GM21619 (cell line): ENCODE results near the gene ZC3H14.
A peak's percentile ranks its signal among the peaks of the same experiment; 100 is the strongest.

Source experiments
- ATAC-seq: cut with Tn5 transposase; IDR thresholded peaks from one replicate; pipeline ENCODE4 v1.9.1; 2021; ENCODE audit not compliant: unreplicated experiment

ZC3H14 gene

DNA sequence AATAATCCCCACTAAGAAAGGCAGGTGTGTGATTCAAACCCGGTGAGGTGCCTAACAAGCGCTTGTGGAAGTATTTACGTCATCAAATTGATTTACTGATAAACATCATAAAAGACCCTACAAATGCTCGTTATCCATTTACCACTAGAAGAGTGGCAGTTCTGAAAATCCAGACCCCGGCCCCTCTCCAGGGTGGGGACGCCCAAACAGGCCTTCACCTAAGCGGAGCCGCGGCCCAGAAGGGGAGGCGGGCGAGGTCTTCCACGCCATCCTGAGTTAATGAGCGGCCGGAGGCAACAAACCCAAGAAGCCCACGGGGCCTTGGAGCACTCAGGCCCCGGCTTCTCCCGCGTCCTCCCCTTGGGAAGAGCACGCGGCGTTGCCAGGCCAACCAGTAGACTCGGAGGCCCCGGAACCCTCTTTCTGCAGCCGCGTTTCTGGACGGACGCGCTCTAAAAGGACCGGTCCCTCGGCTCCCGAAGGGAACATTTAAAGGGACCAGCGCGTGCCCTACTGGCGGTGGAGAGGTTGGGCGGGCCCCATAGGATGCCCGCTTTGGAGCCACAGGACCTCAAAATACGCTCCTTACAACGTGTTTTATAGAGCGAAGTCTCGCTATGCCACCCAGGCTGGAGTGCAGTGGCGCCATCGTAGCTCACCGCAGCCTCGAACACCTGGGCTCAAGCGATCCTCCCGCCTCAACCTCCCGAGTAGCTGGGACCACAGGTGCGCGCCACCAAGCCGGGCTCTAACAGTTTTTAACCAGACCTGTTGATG, 11.6 kb upstream of the ZC3H14 start:
- ATAC-seq: peak; percentile 46

DNA sequence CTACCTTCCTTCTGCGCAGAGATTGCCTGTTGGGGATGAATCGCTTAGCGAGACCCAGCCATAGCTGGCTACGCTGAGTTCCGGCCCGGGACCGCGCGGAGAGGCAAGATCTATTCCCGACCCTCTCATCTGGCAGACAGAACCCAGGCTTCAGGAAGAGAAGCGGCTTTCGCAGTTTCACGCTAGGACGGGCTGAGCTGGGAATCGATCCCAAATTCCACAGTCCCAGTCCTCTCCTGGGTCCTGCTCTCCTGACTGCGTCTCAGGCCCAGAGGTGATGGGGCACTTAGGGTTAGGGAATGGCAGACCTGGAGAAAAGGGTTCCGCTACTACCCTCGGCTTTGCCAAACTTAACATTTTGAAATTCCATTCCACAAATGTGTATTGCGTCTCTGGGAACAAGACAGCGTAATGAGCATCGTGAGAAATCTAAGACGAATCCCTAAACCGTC, 10.8 kb upstream of the ZC3H14 start:
- ATAC-seq: no peak

DNA sequence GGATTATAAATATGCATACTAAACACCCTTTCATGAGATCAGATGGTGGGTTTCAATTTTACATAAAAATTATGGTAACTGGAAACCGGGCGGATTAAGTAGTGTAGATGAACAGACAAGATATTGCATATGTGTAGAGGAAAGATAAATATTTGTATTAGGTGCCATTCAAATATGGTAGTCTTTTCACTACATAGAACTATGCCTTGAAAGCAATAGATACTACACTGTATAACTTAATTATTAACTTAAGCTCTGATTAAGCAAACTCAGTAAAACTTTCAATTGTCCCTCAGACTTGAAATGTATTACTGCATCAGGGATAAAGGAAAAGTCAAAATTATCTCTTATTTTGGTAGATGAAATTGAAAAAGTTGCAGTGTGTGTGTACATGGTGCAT, 10.0 kb upstream of the ZC3H14 start:
- ATAC-seq: no peak

DNA sequence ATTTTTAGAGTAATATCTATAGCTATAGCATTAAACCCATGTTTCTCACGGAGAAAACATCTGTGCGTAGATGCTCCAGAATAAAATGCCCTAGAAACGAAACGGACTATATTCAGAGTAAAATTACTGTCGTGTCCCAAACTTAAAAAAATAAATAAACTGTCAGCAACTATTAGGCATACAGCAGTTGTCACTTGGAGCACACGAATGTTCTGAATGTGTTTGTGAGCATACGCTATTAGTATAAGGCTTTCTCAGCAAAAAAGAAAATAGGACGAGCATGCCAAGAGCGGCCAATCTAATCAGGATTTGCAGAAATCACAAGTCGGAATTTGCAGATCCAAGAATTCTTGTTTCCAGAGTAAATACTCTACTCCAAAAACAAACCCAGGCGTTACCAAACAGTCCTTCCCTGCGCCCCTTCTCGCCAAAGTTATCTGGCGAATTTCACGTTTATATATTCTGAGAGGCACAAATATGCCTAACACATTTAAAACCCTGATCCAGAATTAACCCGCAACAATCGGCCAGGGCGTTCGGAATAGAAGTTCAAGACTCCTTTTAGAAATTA, 8.9 kb upstream of the ZC3H14 start:
- no peak for ATAC-seq

DNA sequence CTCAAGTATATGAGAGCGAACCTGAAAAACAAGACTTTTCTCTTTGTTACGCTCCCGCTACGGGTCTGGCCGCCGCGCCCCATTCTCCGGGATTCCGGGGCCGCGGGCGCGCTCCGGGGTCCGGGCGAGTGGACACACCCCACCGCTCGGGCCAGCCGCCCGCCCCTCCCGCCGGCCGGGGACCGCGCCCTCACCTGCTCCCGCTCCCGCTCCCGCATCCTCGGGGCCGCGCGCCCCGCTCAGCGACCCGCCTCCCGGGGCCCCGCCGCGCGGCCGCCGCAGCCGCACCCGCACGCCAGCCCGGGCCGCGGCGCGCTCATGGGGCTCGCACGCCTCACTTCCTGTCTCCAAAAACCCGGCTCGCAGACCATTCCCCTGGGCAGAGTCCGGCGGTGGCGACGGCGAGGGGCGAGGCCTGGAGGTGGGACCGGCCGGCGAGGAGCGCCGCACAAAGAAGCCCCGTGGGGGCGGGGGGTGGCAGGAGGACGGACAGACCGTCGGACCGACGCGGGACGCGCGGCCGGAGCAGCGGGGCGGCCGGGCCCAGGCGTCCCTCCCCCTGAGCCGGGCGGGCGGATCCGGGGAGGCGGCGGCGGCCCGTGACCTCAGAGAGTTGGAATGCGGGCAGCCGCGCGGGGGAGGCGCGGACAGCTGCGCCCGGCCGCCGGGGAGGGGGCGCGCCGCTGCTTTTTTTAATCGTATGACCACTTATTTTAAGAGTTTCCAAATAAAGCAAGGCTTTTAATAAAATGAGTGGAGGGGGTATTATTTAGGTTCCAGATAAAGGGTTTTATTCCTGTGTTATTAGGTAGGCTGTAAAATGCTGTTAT, 8.2 kb upstream of the ZC3H14 start, which contains the start of gene PTPN21:
Gene PTPN21 (minus strand): TSS at position 551 of the 830 bp plus-strand sequence. CDS start 4,590 bp downstream, outside the sequence.
- ATAC-seq: peak; percentile 41

DNA sequence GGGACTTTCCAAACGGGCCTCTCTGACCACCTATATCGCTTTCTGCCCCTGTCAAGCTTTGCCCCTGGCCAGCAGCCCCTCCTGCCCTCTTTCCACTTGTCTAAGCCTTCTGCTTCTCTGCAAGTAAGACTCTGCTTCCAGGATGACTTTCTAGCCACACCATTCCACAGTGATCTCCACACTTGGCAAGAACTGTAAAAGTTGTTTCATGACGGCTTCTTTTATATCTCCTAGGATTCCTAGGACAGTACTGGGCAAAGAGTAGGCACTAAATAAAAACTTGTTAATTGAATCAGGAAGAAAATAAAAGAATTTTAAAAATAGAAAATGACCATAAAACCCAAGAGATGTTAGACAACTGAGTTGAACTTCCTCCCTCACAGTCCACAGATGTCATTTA, 6.3 kb upstream of the ZC3H14 start:
- no peak for ATAC-seq

DNA sequence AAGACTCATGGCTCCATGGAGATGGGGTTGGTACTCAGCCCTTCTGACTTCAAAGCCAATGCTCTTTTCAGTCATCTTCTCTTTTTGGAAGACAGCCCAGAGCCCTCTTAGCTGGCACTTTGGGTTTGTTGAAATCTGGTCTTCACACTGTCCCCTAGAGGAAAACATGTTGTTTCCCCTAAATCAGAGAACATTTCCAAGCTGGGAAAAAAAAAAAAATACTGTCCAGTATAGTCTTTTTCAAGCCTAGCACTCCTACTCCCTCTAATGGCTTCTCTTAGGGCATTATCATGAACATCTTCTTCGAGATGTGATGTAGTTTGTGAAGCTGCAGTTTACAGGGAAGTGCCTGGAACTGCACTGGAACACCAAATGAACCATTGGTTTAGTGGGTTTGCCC, 3.0 kb upstream of the ZC3H14 start:
- no peak for ATAC-seq

DNA sequence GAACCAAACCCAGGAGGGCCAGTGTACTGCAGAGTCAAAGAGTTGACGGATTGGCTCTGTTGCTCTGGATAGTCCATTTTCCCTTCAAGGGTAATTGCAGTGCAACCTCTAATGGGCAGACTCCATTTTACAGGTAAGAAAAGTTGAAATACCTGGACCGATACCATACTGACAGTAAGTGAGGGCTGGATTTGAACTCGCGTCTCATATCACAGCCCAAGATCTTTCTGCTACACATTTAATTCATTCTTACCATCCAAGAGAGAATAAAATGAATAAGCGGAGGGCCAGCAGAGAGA, 356 bp upstream of the ZC3H14 start:
- no peak for ATAC-seq

DNA sequence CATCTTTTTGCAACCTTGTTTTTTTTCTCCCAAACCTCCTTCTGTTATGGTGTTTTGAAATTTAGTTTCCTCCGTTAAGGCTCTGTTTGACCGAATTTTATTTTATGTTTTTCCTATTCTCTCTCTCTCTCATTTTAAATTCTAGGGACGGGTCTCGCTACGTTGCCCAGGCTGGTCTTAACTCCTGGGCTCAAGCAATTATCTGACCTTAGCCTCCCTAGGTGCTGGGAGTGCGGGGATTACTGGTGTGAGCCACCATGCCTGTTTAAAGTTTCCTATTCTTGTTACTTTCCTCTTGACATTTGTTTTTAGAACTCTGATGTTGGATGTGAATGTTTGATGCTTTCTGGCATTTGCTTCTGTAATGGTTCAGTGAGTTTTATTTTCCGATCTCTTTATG, 1.0 kb downstream of the ZC3H14 start:
- ATAC-seq: no peak

DNA sequence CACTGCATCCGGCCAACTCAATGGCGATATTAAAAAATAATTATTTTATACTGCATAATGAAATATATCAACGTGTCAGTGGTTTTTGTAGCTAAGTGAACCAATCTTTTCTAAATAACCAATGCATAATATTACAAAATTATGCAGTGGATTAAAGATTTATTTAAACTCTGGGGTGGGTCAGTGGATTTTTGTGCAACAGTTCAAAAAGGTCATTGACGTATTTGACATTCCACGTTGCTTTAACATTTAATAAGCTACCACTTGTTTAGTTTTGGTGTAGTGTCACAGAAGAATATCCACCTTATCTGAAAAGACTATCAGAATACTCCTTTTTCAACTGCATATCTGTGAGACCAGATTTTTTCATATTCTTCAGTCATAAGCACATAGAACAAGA, 2.6 kb downstream of the ZC3H14 start:
- no peak for ATAC-seq

DNA sequence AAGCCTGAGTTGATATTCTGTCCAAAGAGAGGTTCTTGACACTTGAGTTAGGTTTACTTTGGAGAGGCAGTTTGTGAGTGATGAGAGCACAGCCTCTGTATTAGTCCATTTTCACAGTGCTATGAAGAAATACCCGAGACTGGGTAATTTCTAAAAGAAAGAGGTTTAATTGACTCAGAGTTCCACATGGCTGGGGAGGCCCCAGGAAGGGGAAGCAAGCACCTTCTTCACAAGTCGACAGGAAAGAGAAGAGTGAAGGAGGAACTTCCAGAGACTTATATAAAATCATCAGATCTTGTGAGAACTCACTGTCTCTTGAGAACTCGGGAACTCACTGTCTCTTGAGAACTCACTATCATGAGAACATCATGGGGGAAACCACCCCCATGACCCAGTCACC, 5.4 kb downstream of the ZC3H14 start:
- no peak for ATAC-seq

DNA sequence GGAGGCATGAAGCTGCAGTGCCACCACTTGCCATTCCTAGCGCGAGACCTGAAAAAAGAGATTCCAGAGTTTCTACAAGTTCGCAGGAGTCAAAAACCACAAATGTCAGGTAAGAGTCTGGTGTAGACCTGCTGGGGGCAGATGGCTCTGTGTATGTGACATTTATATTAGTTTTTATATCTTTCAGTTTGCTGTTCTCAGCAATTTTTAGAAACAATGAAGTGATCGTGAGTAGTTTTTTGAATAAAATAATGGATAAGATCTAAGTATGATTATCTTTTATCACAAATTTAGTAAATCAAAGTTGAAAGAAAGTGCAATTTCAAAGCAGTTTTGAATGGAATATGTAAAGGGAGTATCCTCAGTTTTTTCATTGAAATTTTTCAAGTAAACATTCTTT, 9.3 kb downstream of the ZC3H14 start:
- no peak for ATAC-seq

DNA sequence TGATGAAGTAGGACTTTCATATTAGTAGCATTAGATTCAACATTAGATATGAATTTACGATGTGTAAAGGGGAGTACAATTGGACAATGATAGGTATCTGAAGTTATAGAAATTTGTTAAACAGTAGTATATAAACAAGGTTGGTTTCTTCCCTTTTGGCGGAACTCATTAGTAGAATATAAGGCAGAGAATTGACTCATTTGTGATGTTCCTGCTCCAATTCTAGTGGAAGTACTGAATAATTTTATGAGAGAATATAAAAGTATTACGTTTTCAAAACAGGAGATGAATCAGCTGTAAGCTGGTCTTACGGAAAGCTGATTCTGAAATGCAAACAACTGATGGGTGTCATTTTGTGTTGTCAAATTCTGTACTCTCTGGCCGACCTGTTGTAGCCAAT, 13.4 kb downstream of the ZC3H14 start:
- no peak for ATAC-seq

DNA sequence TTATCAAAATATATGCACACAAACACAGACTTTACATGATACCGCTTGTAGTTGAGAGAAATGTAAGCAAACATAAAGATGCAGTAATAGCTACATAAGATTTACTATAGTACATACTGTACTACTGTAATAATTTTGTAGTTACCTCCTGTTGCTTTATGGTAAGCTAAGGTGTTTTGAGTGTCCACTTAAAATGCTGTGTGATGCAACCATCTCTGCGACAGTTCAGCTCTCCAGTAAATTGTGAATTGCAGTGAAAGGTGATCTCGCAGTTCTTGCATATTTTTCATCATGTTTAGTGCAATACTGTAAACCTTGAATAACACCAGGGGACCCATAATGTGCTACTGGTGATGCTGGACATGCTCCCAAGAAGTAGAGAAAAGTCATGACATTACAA, 21.6 kb downstream of the ZC3H14 start:
- ATAC-seq: no peak

DNA sequence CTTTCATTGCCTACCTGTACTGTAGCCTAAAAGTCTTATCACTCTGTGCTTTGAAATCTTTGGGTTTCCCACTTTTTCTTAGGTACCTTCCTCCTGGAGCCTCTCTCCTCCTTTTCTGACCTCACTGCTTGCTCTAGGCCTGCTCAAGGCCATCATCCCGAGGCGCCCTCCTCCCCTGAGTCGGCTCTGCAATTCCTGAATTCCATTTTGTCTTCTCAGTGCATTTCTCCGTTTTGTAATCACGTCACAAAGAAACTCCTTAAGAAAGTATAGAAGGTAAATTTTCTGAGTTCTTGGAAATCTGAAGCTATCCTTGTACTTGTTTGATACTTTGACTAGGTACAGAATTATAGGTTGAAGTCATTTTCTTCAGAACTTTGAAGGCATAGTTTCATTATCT, 25.2 kb downstream of the ZC3H14 start:
- no peak for ATAC-seq

DNA sequence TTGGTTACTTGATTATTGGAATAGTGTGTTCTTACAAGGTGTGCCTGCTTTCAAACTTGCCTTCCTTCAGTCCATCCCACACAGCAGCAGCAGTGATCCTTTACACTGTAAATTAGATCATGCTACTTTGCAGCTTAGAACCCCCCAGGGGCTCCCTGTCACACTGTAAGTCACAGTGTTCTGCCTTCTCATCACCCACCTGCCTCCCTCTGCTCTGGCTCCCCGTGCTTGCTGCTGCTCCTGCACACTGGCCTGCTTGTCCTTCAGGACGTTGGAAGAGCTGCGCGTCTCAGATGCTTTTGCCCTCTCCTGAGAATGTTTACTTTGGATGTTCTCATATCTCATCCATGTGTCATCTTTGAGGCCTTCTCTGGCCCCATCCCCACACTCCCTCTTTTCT, 27.3 kb downstream of the ZC3H14 start:
- ATAC-seq: no peak

DNA sequence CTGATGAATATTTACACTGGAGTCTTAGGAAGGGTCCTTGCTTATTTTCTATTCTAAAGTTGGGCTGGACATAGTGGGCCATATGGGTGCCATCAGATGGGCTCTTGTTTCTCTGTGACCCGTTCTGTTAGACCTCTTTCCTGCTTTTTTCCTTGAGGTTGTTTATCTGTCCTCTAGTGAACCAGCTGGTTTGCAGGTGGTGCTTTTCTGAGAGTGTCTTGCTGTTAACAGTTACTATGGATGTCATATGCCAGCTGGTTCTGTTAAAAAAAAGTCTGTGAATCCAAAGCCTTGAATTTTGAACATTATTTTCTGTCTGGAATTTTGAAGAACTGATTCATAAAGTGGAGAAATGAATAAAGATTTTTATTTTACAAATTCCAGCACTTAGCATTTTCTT, 29.2 kb downstream of the ZC3H14 start:
- no peak for ATAC-seq

DNA sequence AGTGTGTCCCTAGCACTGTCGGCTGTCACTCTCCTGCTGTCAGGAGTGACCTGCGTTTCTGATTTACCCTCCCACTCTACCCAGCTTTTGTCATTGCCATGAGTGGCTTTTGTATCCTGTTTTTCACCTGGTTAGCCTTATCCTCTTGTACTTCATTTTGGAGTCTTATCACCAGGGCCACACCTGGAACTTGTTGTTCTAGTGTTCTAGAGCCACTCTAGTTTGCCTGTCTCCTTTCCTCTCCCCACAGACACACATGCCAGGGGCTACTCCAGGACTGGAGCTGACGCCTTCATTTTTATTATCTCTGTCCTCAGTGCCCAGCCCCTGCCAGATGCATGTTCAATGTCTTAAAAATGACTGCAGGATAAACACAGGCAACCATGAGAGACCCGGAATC, 34.2 kb downstream of the ZC3H14 start:
- no peak for ATAC-seq

DNA sequence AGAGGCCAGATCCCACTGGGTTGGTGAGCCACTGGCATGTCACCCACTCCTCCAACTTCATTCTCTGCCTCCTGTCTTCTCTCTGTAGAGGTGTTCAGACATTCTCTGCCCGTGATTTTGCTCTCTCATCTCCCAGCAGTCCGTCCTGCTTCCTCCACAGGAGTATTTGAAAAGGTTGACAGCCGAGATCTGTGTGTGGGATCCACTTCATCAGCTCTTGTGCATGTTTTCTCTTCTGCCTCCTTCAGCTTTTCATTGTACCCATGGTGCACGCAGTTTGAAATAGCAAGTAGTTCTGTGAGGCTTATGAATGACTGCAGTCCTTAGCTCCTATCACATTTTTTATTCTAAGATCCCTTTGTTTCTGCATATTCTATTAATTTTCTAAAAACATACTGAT, 34.8 kb downstream of the ZC3H14 start:
- no peak for ATAC-seq

DNA sequence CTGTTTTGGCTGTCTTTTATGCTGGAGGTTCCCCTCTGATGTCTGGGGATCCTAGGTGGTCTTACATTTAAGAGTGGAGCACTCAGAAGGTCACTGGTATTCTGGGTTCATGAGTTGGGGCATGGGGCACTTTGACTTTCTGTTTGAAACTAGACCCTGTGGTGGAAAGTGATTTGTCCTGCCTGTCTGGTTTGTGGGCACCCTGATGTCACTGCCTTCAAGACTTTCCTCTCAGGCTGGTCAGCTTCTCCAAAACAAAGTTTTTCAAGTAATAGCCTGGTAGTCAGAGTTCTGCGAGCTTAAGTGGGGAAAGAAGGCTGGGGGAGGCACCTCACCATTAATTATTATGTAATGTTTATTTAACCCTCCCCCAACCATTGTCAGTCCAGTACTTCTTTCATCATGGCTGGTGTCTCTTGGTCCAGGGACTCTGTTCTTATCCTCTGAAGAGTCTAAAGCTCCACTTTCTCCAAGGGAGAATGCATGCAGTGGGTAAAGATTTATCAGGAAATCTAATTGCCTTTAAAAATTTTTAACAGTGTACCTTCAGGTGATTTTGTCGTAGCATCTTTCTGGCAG, 35.3 kb downstream of the ZC3H14 start:
- ATAC-seq: no peak

DNA sequence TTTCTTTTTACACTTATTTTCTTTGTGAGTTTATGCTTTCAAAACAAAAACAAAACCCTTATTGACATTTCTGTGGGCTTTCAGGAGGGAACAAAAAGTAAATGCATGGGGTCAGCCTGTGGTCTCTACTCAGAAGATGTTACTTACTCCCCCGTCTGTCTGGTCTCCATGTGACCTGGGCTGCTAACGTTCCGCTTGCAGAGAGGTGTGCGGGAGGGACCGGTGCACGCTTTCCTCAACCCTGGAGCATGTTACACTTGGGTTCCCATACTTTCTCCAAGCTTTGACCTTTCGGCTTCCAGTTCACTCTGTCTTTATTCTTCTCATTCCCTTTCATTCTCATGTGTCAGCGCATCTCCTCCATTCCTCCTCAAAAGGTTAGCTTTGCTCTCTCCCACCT, 36.5 kb downstream of the ZC3H14 start:
- ATAC-seq: peak; percentile 29
